Liver (tissue), 3 donors: ENCODE data around the gene CTRB1.

ENCODE experiments used
- ATF3 ChIP-seq: IDR thresholded peaks from 2 replicates; pipeline ENCODE4 v1.6.1; 2016; ENCODE audit warnings: antibody characterized with exemption
- CTCF ChIP-seq: fragments of 150-350 bp; IDR thresholded peaks from 2 replicates; pipeline ENCODE4 v1.5.1; 2017; ENCODE audit warnings: improper control_type of control experiment, low read depth, low read length; ENCODE audit not compliant: missing input control
- EGR1 ChIP-seq, 2 donors: IDR thresholded peaks; 2 replicates each; pipeline ENCODE4 v1.6.1; 2016 to 2018; ENCODE audit warnings: antibody characterized with exemption in 2 of 2, low read depth in 2 of 2
- GABPA ChIP-seq, 2 donors: IDR thresholded peaks in 1 of 2; conservative IDR thresholded peaks in 1 of 2; 2 replicates each; pipeline ENCODE4 v1.6.1; 2016; ENCODE audit warnings: antibody characterized with exemption in 2 of 2, mild to moderate bottlenecking in 1 of 2, moderate library complexity in 1 of 2
- HNF4A ChIP-seq, 2 donors: conservative IDR thresholded peaks; 2 replicates each; pipeline ENCODE4 v1.6.1; 2016; ENCODE audit warnings: antibody characterized with exemption in 2 of 2, mild to moderate bottlenecking in 2 of 2
- JUND ChIP-seq, 2 donors: IDR thresholded peaks; 2 replicates each; pipeline ENCODE4 v1.6.1; 2016; ENCODE audit warnings: antibody characterized with exemption in 2 of 2
- MAX ChIP-seq: IDR thresholded peaks from 2 replicates; pipeline ENCODE4 v1.6.1; 2016; ENCODE audit warnings: antibody characterized with exemption
- NR2F2 ChIP-seq: IDR thresholded peaks from 2 replicates; pipeline ENCODE4 v1.6.1; 2016; ENCODE audit warnings: antibody characterized with exemption
- RAD21 ChIP-seq, 2 donors: IDR thresholded peaks; 2 replicates each; pipeline ENCODE4 v1.6.1; 2016; ENCODE audit warnings: antibody characterized with exemption in 2 of 2, mild to moderate bottlenecking in 2 of 2
- REST ChIP-seq: IDR thresholded peaks from 2 replicates; pipeline ENCODE4 v1.6.1; 2016; ENCODE audit warnings: antibody characterized with exemption, mild to moderate bottlenecking
- RXRA ChIP-seq, 2 donors: IDR thresholded peaks; 2 replicates each; pipeline ENCODE4 v1.6.1; 2017 to 2018; ENCODE audit warnings: antibody characterized with exemption in 2 of 2, mild to moderate bottlenecking in 1 of 2
- TAF1 ChIP-seq: conservative IDR thresholded peaks from 2 replicates; pipeline ENCODE4 v1.6.1; 2016; ENCODE audit warnings: antibody characterized with exemption, mild to moderate bottlenecking
- YY1 ChIP-seq: IDR thresholded peaks from 2 replicates; pipeline ENCODE4 v1.6.1; 2016; ENCODE audit warnings: antibody characterized with exemption, mild to moderate bottlenecking
- ZBTB33 ChIP-seq: IDR thresholded peaks from 2 replicates; pipeline ENCODE4 v1.6.1; 2016; ENCODE audit warnings: antibody characterized with exemption
- donor health status: healthy.
- donor health status: healthy.

- TF ChIP-seq REST (no peak), CTCF (no peak), GABPA (IDR thresholded peaks at IDR 0.05 in 1 of 2, conservative IDR thresholded peaks at IDR 0.05 in 1 of 2) (no peak), YY1 (no peak), RXRA (IDR thresholded peaks at IDR 0.05) (no peak), JUND (IDR thresholded peaks at IDR 0.05) (no peak), TAF1 (no peak), MAX (no peak), RAD21 (IDR thresholded peaks at IDR 0.05) (no peak), EGR1 (IDR thresholded peaks at IDR 0.05; ENCODE audit: low read depth in 2 of 2) (no peak), NR2F2 (no peak), HNF4A (conservative IDR thresholded peaks at IDR 0.05) (no peak), ATF3 (no peak), ZBTB33 (no peak)
Measured at GRCh38 chr16:75236736-75237397, 18.1 kb downstream of the CTRB1 start.
